H7 (cell line): ENCODE data around the gene MCM3. TPM values are rescaled to one million over a fixed set of nuclear protein-coding genes. Genes with fewer than 3 reads are reported as not detected.

Source experiments
- total RNA-seq: library from RNA; depleted of rRNA; stranded (reverse); fragments of >200 nt; shearing (Covaris generic); gene quantifications from 2 replicates; pipeline ENCODE4 v1.2.3, GENCODE V29; 2014; rRNA removed

The MCM3 gene
- total RNA-seq, 1 experiment from 2014 or later, result 308 TPM

Other genes with a start within 250 kb of the MCM3 start
- gene PKHD1, start 197.1 kb downstream of the MCM3 start, total RNA-seq, result 0.14 and 0.15 TPM in 2 replicates
- gene IL17A, start 98.4 kb downstream of the MCM3 start, total RNA-seq, result 0.03 TPM in 1 of 2 replicates, not detected in the other
- gene IL17F, start 40.2 kb downstream of the MCM3 start, total RNA-seq, result not detected in 2 replicates
- gene PAQR8, start 77.4 kb upstream of the MCM3 start, total RNA-seq, result 4.6 and 6.7 TPM in 2 replicates
- 11.5 and 15.7 TPM in 2 replicates for gene EFHC1, start 135.6 kb upstream of the MCM3 start, total RNA-seq